ENCODE results near the gene MOCS3. TPM values are rescaled to one million over a fixed set of nuclear protein-coding genes. Genes with fewer than 3 reads are reported as not detected.

MOCS3 gene
- total and polyA plus RNA-seq, 10 of the 15 experiments (the other 5 are each of a cell fraction or from before 2014, with no cell fraction given): 0.87 to 5.9 (median 3.6) TPM

DNA sequence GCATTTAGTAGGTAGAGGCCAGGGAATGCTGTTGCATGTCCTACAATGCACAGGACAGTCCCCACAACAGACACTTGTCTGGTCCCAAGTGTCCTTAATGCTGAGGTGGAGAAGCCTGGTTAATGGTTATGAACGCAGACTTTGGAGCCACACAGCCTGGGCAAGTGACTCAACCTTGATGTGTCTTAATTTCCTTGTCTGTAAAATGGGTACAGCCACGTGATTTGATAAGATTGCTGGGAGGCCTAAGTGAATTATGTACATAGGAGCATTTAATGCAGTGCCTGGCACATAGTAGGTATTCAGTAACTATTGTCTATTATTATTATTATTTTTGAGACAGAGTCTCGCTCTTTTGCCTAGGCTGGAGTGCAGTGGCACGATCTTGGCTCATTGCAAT lies 52.9 kb downstream of the MOCS3 start:
- WGBS (ENCODE audit: insufficient coverage, insufficient replicate concordance, low lambda C conversion rate, missing lambda C conversion rate): 21% methylated on average over 4 of the region's 4 CpGs
- Histone ChIP-seq H3K4me1 (ENCODE audit: control insufficient read depth, insufficient read depth, low read length) (no peaks in the 10 kb centered on the region), H3K9ac (ENCODE audit: control insufficient read depth, insufficient read depth, low read length) (no peak overlapping the region), H3K4me2 (ENCODE audit: control insufficient read depth, insufficient read depth) (no peak overlapping the region), H3K36me3 (ENCODE audit: control insufficient read depth in 2 of 2, insufficient read depth in 2 of 2, low read length in 1 of 2) (no peaks in the 10 kb centered on the region), H3K79me2 (ENCODE audit: control insufficient read depth, insufficient read depth, low read length) (no peaks in the 10 kb centered on the region), H3K27me3 (replicated peaks in 1 of 2; ENCODE audit: control insufficient read depth in 2 of 2, insufficient read depth in 2 of 2, low read length in 1 of 2) (peaks cover 2 to 3% of the 10 kb centered on the region in 2 experiments; a peak in 1 of 4 replicates), H3K27ac (ENCODE audit: control insufficient read depth, insufficient read depth) (no peak overlapping the region), H3K9me3 (replicated peaks; ENCODE audit: control insufficient read depth, insufficient read depth, low read length) (no peaks in the 10 kb centered on the region), H3K4me3 (no peak overlapping the region), H2AFZ (ENCODE audit: control insufficient read depth, low read depth, low read length) (no peak overlapping the region), H4K20me1 (ENCODE audit: control insufficient read depth, insufficient read depth) (no peaks in the 10 kb centered on the region)
- DNase-seq (ENCODE audit: low read depth, low spot score): no peak
- no peak for FAIRE-seq
- SMC1A ChIA-PET (ENCODE audit: uncharacterized antibody, unreplicated experiment): no interaction called here
- no TSS peak for BruUV-seq (replicated peaks)
- RAD21 ChIA-PET (ENCODE audit: unreplicated experiment): no interaction called here
- in situ Hi-C loops (cut with MboI) (no loop called here), intact Hi-C loops (cut with micrococcal nuclease; ENCODE audit: unreplicated experiment) (no loop called here)
- POLR2A ChIA-PET: no interaction called here
- ATAC-seq: no peak
- TF ChIP-seq SUZ12 (IDR thresholded peaks at IDR 0.05; ENCODE audit: unreplicated experiment) (no peak), ATF7 (IDR thresholded peaks at IDR 0.05; ENCODE audit: low read depth) (no peak)
- CTCF ChIA-PET: no interaction called here

DNA sequence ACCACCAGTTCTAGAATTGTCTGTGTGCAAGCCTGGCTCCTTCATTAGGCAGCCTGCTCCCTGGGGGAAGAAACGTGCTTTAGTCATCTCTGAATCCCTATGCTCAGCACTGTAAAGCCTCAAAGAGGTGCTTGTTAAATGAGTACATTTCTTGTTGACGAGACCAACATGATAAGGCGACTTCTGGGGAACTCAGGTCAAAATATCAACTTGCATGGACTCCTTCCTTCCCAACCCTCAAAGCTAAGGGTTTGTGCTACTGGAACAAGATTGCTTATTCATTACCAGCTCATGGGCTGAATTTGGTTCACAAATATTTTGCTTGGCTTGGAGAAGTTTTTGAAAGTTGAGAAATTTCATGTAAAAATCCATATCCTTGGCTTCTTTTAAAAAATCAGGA lies 53.7 kb downstream of the MOCS3 start:
- no peak for DNase-seq (ENCODE audit: low read depth, low spot score)
- H3K27ac ChIP-seq (ENCODE audit: control insufficient read depth, insufficient read depth): no peak overlapping the region
- H3K4me2 ChIP-seq (ENCODE audit: control insufficient read depth, insufficient read depth): no peak overlapping the region
- WGBS (ENCODE audit: insufficient coverage, insufficient replicate concordance, low lambda C conversion rate, missing lambda C conversion rate): 0% methylated on average over 3 of the region's 3 CpGs
- no peaks in the 10 kb centered on the region for H3K4me1 ChIP-seq (ENCODE audit: control insufficient read depth, insufficient read depth, low read length)
- H3K27me3 ChIP-seq (replicated peaks in 1 of 2; ENCODE audit: control insufficient read depth in 2 of 2, insufficient read depth in 2 of 2, low read length in 1 of 2): peaks cover 2 to 3% of the 10 kb centered on the region in 2 experiments; a peak in 1 of 4 replicates
- ChIA-PET POLR2A (no interaction called here), RAD21 (ENCODE audit: unreplicated experiment) (no interaction called here), SMC1A (ENCODE audit: uncharacterized antibody, unreplicated experiment) (no interaction called here), CTCF (no interaction called here)
- no peaks in the 10 kb centered on the region for H3K36me3 ChIP-seq (ENCODE audit: control insufficient read depth in 2 of 2, insufficient read depth in 2 of 2, low read length in 1 of 2)
- ATAC-seq: no peak
- no peaks in the 10 kb centered on the region for H3K79me2 ChIP-seq (ENCODE audit: control insufficient read depth, insufficient read depth, low read length)
- in situ Hi-C loops (cut with MboI) (no loop called here), intact Hi-C loops (cut with micrococcal nuclease; ENCODE audit: unreplicated experiment) (no loop called here)
- no peaks in the 10 kb centered on the region for H3K9me3 ChIP-seq (replicated peaks; ENCODE audit: control insufficient read depth, insufficient read depth, low read length)
- no peaks in the 10 kb centered on the region for H4K20me1 ChIP-seq (ENCODE audit: control insufficient read depth, insufficient read depth)
- H3K9ac ChIP-seq (ENCODE audit: control insufficient read depth, insufficient read depth, low read length): no peak overlapping the region
- no peak for FAIRE-seq
- no peak overlapping the region for H2AFZ ChIP-seq (ENCODE audit: control insufficient read depth, low read depth, low read length)
- BruUV-seq (replicated peaks): no TSS peak
- no peak overlapping the region for H3K4me3 ChIP-seq
- TF ChIP-seq, protein P1, sequence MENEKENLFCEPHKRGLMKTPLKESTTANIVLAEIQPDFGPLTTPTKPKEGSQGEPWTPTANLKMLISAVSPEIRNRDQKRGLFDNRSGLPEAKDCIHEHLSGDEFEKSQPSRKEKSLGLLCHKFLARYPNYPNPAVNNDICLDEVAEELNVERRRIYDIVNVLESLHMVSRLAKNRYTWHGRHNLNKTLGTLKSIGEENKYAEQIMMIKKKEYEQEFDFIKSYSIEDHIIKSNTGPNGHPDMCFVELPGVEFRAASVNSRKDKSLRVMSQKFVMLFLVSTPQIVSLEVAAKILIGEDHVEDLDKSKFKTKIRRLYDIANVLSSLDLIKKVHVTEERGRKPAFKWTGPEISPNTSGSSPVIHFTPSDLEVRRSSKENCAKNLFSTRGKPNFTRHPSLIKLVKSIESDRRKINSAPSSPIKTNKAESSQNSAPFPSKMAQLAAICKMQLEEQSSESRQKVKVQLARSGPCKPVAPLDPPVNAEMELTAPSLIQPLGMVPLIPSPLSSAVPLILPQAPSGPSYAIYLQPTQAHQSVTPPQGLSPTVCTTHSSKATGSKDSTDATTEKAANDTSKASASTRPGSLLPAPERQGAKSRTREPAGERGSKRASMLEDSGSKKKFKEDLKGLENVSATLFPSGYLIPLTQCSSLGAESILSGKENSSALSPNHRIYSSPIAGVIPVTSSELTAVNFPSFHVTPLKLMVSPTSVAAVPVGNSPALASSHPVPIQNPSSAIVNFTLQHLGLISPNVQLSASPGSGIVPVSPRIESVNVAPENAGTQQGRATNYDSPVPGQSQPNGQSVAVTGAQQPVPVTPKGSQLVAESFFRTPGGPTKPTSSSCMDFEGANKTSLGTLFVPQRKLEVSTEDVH (IDR thresholded peaks at IDR 0.05; ENCODE audit: low read depth, partially characterized antibody): no peak
- TF ChIP-seq FOXM1 (IDR thresholded peaks at IDR 0.05; ENCODE audit: low read depth, low read length) (no peak), NFYA (IDR thresholded peaks at IDR 0.05; ENCODE audit: borderline replicate concordance, low read depth, low read length) (no peak), ETV6 (conservative IDR thresholded peaks at IDR 0.05 in 1 of 2, IDR thresholded peaks at IDR 0.05 in 1 of 2; ENCODE audit: borderline replicate concordance in 1 of 2, low read depth in 1 of 2) (no peak), MTA2 (IDR thresholded peaks at IDR 0.05; ENCODE audit: low read depth) (no peak), ZSCAN29 (IDR thresholded peaks at IDR 0.05) (no peak), YY1 (IDR thresholded peaks at IDR 0.05; ENCODE audit: low read depth, low read length) (no peak), DPF2 (IDR thresholded peaks at IDR 0.05) (no peak), POLR2A (IDR thresholded peaks at IDR 0.05; ENCODE audit: low read depth, low read length) (no peak), STAT1 (conservative IDR thresholded peaks at IDR 0.05) (no peak), TARDBP (IDR thresholded peaks at IDR 0.05; ENCODE audit: borderline replicate concordance) (no peak), TCF3 (IDR thresholded peaks at IDR 0.05; ENCODE audit: borderline replicate concordance, insufficient read depth, low read depth, low read length) (no peak), RFX5 (IDR thresholded peaks at IDR 0.05; ENCODE audit: low read depth, low read length) (no peak)
- TF ChIP-seq, protein P2, sequence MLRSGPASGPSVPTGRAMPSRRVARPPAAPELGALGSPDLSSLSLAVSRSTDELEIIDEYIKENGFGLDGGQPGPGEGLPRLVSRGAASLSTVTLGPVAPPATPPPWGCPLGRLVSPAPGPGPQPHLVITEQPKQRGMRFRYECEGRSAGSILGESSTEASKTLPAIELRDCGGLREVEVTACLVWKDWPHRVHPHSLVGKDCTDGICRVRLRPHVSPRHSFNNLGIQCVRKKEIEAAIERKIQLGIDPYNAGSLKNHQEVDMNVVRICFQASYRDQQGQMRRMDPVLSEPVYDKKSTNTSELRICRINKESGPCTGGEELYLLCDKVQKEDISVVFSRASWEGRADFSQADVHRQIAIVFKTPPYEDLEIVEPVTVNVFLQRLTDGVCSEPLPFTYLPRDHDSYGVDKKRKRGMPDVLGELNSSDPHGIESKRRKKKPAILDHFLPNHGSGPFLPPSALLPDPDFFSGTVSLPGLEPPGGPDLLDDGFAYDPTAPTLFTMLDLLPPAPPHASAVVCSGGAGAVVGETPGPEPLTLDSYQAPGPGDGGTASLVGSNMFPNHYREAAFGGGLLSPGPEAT (IDR thresholded peaks at IDR 0.05; ENCODE audit: low read depth): no peak
